GM19043 (cell line): Measurements from ENCODE around the gene GALNT17.

ENCODE experiments used
- ATAC-seq: cut with Tn5 transposase; IDR thresholded peaks from one replicate; pipeline ENCODE4 v1.9.1; 2021; ENCODE audit warnings: low read depth; ENCODE audit not compliant: unreplicated experiment

The GALNT17 gene

DNA sequence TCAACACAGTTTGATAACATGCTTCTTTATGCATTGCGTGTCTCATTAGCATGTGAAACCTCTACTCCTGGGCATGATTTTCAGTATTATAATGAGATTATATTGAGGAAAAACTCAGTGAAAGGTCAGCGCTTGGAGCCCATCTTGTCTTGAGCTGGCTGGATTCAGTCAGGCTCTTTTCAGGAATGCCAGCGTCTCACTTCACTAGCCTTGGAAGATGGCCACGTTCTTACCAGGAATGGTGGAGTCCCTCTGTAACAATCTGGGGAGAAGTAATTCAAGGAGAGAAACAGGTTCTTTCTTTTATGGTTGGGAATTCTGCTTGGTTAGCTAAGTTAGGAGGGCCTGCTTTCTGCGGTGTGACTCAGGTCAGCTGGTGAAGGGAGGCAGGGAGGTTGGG lies 241.0 kb downstream of the GALNT17 start:
- no peak for ATAC-seq

DNA sequence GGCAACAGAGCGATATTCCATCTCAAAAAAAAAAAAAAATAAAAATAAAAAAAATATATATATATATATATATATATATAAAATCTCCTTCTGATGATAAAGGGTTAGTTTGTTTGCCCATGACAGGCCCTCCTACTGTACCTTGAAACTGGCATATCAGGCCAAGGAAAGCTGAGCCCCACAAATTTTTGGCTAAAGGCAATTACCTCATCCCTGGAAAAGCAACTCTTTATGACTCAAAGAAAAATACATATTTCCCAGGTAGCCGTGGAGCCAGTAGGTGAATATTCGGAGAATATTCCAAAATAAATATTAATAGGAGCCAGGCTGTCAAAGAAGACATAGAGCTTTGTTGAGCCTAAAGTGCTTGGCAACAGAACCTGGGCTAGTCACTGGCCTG lies 245.1 kb downstream of the GALNT17 start:
- no peak for ATAC-seq

GRCh38 chr7:71377469-71377868 lies 245.5 kb downstream of the GALNT17 start:
- no peak for ATAC-seq

DNA sequence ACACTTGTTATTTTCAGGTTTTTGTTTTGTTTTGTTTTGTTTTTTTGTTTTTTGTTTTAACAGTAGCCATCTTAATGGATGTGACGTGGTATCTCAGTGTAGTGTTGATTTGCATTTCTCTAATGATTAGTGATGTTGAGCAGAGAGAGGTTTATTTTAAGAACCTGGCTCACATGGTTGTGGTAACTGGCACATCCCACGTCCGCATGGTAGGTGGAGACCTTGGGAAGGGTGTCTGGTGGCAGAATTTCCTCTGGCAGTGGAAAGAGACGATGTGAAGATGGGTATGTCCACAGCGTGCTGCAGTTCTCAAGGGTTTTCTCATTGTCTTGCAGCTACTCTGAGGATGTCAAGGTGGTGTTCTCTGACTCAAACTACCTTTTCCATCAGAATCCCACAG lies 252.2 kb downstream of the GALNT17 start:
- no peak for ATAC-seq

- ATAC-seq = no peak
Measured at GRCh38 chr7:71385330-71385729, 253.4 kb downstream of the GALNT17 start.

GRCh38 chr7:71386152-71386785 lies 254.3 kb downstream of the GALNT17 start:
- ATAC-seq = no peak

DNA sequence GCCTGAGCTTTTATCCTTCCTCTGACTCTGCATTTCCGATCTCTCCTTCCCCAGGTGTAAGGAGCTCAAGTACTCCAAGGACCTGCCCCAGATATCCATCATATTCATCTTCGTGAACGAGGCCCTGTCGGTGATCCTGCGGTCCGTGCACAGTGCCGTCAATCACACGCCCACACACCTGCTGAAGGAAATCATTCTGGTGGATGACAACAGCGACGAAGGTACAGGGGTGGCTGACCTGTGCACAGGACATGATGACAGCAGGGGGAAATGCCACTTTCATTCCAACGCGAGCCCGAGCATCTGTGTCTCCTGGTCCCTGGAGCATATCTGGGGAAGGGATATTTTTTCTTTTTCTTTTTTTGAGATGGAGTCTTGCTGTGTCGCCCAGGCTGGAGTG lies 256.2 kb downstream of the GALNT17 start:
- no peak for ATAC-seq

GRCh38 chr7:71389976-71390375 lies 258.0 kb downstream of the GALNT17 start:
- no peak for ATAC-seq

GRCh38 chr7:71393661-71394060 lies 261.7 kb downstream of the GALNT17 start:
- no peak for ATAC-seq

DNA sequence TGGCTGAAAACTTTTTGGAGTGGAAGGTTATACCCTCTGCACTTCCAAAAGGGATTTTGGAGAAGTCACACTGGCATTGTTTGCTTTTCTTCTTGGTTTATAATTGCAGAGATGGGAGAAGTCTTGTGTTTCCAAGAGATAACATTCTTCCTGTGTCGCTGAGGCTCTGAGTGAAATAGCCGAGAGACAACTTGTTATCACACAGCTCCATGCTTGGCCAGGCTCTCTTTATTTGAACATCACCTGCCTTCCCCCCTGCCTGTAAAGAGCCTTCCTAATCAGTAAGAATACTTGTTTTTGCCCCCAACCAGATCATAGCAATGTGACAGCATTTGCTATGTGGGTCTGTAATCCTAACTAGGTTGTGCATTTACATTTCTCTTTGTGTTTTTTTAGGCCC lies 270.7 kb downstream of the GALNT17 start:
- ATAC-seq = no peak

DNA sequence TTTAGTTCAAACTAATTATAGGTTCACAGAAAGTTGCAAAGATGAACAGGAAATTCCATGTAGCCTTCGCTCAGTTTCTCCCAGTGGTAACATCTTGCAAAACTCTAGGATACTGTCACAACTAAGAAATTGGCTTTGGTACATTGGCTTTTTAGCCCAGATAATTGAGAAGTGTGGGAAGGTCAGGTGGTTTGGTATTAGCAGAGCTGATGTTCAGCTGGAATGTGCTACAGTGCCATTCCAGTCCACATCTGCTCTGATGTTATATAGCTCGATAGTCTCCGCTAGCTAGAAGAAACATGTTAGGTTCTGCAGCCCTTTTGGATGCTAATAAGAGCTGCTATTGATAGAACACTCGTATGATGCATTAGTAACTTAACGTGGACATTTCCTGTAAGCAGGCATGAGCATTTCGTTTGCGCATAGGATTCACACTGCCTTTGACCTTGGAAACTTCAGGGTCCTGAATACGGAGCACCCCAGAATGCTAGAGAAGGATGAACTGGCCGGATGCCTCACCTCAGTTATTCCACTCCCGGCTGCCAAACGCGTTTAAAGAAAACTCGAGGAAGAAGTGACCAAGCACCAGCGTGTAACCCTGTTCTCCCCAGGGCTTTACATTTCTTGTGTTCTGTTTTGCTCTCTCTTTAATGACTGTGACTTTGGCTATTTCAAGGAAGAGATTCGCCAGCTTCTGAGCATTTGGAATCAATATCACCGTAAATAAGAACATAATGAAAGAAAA lies 271.4 kb downstream of the GALNT17 start:
- ATAC-seq = no peak

GRCh38 chr7:71404726-71405345 lies 272.9 kb downstream of the GALNT17 start:
- ATAC-seq = no peak

DNA sequence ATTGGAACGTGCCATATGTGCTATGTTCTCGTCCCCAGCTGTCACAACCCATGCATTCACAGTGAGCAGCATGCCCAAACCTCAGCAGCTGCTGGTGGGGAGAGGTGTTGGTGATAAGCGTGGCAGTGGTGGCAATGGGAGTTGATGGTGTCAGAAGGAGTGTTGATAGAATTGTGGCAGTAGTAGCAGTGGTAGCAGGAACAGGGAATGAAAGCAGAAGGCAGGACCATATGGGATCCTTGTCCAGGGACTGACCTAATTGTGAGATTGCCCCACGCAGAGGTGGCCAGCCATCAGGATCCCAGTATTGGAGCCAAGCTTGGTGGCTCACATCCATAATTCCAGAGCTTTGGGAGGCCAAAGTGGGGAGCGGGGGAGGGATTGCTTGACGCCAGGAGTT lies 276.3 kb downstream of the GALNT17 start:
- no peak for ATAC-seq

GRCh38 chr7:71409550-71410157 lies 277.7 kb downstream of the GALNT17 start:
- no peak for ATAC-seq

- no peak for ATAC-seq
Measured at GRCh38 chr7:71411475-71411874, 279.5 kb downstream of the GALNT17 start.

DNA sequence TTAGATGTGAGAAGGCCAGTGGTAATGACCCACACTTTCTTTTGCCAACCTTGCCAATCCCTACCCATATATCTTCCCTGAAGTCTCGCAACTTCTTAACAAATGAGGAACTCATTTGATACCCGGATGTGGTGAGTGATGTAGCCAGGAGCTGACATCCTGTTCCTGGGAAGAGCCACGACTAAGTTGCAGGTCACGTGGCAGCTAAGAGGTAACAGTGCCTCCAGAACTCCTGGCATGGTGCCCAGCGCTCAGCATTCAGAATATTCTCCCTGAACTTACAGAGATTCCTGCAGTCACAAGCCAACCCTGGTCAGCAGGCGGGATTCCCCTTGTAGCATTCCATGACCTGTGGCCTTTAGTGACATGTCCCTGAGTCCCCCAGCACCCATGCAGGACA lies 282.5 kb downstream of the GALNT17 start:
- no peak for ATAC-seq

- ATAC-seq = no peak
Measured at GRCh38 chr7:71419546-71420337, 287.8 kb downstream of the GALNT17 start.

DNA sequence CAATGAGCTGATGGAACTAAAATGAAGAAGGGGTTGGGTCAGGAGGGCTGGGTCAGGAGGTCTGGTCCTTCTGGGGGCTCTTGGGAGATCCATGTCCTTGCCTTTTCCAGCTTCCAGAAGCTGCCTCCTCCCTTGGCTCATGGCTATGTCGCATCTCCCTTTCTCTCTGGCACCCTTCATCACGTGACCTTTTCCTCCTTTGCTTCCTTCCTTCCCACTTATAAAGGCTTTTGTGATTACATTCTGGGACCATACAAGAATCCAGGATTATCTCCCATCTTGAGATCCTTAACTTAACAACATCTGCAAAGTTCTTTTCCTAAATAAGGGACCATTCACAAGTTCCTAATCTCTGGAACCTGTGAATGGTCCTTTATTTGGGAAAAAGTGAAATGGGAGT lies 290.2 kb downstream of the GALNT17 start:
- ATAC-seq = no peak

GRCh38 chr7:71424166-71425035 lies 292.5 kb downstream of the GALNT17 start:
- no peak for ATAC-seq

DNA sequence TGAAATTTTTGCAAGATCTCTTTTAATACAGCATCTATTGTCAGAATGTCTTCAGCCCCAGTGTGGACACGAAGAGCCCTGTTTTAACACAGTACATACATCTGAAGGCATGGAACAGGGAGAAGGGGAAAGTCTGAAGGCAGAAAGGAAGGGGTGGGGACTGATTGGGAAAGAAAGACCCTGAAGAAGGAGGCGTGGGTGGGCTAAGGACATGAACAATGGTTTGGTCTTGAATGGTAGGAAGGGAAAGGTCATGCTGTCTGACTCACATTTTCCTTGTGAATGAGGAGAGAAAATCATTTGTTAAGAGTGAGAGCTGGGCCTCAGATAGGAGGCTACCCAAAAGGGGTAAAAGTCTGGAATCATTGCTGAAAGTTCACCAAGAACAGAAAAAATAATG lies 297.1 kb downstream of the GALNT17 start:
- no peak for ATAC-seq
